ENCODE results near the gene GABRG3.

The GABRG3 gene

DNA sequence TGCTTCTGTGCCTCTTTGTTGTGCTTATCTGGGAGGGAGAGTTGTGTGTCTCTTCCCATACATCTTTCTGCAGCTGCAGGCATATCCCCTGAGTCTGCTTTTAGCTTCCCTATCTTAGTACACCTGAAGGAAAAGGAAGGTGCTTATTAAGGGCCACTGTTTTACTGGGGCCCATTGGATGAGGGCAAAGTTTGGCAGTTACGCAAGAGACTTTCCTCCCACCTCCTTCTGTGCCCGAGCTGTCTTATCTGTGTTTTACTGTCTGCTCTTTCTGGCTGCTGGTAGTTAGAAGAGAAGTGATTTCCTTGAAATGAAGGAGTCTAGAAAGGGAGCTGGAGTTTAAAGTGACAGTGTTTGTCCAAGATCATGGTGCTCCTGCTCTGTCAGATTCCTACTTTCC is 66.5 kb downstream of the GABRG3 start:
- no peak overlapping the region for H3K27ac Mint-ChIP-seq
- no peaks in the 10 kb centered on the region for H3K9me3 Mint-ChIP-seq
- ATAC-seq, result no peak
- H3K36me3 Mint-ChIP-seq, result no peaks in the 10 kb centered on the region
- H3K27me3 Mint-ChIP-seq, result no peaks in the 10 kb centered on the region
- no peak overlapping the region for H3K4me3 Mint-ChIP-seq
- no peaks in the 10 kb centered on the region for H3K4me1 Mint-ChIP-seq

DNA sequence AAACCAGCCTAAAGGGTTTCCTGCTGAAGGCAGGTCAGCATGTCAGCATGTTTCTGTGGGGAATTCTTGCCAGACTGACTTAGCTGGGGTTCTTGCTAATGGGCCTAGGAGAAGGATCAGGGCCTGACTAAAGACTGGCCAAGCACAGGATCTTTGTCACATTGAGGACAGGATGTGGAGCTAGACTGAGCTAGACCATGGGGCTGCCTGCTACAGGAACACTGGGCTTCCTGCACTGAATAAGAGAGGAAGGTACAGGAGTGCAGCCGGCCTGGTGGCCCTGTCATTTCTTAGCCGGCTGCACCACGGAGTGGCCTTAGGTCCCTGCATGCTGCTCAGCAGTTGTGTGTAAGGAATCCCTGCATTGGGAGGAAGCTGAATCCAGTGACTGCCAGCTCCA is 68.2 kb downstream of the GABRG3 start:
- no peaks in the 10 kb centered on the region for H3K27me3 Mint-ChIP-seq
- no peaks in the 10 kb centered on the region for H3K9me3 Mint-ChIP-seq
- H3K27ac Mint-ChIP-seq, result no peak overlapping the region
- H3K4me1 Mint-ChIP-seq, result no peaks in the 10 kb centered on the region
- no peak overlapping the region for H3K4me3 Mint-ChIP-seq
- H3K36me3 Mint-ChIP-seq, result no peaks in the 10 kb centered on the region
- ATAC-seq, result no peak

GRCh38 chr15:27042230-27042629 is 71.2 kb downstream of the GABRG3 start:
- peaks cover 5% of the 10 kb centered on the region for H3K9me3 Mint-ChIP-seq
- no peak overlapping the region for H3K4me3 Mint-ChIP-seq
- no peaks in the 10 kb centered on the region for H3K27me3 Mint-ChIP-seq
- peak; percentile 3 for ATAC-seq
- H3K36me3 Mint-ChIP-seq, result no peaks in the 10 kb centered on the region
- no peak overlapping the region for H3K27ac Mint-ChIP-seq
- H3K4me1 Mint-ChIP-seq, result no peaks in the 10 kb centered on the region

DNA sequence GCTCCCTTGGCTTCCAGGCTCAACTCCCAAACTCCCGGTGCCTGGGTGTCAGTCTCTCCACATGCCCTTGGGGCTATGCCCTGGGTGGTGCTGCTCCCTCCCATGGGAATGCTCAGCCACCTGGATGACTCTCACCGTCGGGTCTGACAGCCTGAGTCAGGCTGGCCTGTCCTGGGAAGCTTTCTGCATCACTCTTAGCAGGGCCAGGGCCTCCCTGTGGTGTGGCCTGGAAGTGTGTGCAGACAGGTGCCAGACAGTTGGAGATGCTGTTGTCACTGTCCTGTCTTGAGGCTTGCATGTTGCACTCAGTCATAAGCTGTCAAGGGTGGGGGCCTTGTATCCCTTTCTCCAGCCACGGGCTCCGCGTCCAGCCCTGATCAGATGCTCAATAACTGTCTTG is 71.7 kb downstream of the GABRG3 start:
- no peak overlapping the region for H3K27ac Mint-ChIP-seq
- no peaks in the 10 kb centered on the region for H3K36me3 Mint-ChIP-seq
- H3K27me3 Mint-ChIP-seq, result no peaks in the 10 kb centered on the region
- no peak overlapping the region for H3K4me3 Mint-ChIP-seq
- peak; percentile 20 for ATAC-seq
- H3K9me3 Mint-ChIP-seq, result peaks cover 5% of the 10 kb centered on the region
- H3K4me1 Mint-ChIP-seq, result no peaks in the 10 kb centered on the region

GRCh38 chr15:27043770-27044169 is 72.8 kb downstream of the GABRG3 start:
- H3K27ac Mint-ChIP-seq, result no peak overlapping the region
- H3K4me3 Mint-ChIP-seq, result no peak overlapping the region
- H3K4me1 Mint-ChIP-seq, result no peaks in the 10 kb centered on the region
- H3K9me3 Mint-ChIP-seq, result peaks cover 5% of the 10 kb centered on the region
- ATAC-seq, result no peak
- H3K27me3 Mint-ChIP-seq, result no peaks in the 10 kb centered on the region
- no peaks in the 10 kb centered on the region for H3K36me3 Mint-ChIP-seq

DNA sequence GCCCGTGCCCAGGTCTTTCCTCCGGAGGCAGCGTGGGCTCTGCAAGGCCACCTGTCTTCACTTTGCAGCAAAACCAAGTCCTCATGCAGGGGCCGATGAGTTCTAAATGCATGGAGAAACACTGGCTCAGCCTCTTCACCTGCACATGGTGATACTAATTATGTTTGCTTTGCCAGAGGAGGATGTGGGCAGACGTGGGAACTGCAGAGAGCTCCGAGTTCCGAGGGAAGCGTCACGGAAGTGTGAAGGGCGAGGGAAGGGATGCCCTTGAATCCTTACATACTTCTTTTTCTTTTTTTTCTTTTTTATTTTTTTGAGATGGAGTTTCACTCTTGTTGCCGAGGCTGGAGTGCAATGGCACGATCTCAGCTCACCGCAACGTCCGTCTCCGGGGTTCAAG is 74.8 kb downstream of the GABRG3 start:
- no peak overlapping the region for H3K27ac Mint-ChIP-seq
- no peaks in the 10 kb centered on the region for H3K36me3 Mint-ChIP-seq
- H3K4me3 Mint-ChIP-seq, result no peak overlapping the region
- no peaks in the 10 kb centered on the region for H3K27me3 Mint-ChIP-seq
- ATAC-seq, result no peak
- peaks cover 5% of the 10 kb centered on the region for H3K9me3 Mint-ChIP-seq
- H3K4me1 Mint-ChIP-seq, result no peaks in the 10 kb centered on the region

DNA sequence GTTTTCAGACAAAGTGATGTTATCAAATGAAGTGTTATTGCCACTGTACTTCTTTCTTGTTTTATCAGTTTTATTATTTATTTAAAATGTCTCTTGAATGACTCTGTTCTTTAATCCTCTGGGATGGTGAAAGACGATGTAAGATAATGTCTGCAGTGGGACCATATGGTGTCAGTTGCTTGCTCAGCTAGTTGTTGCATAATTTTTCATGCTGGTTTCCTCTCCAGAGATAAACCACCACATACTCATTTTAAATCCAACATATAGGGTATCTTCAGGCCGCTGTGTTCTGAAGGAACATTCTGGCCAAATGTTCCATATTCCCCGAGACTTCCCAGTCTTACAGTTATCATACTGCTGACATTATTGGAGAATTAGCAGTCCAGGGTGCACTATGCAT is 75.9 kb downstream of the GABRG3 start:
- no peak for ATAC-seq
- Mint-ChIP-seq H3K27me3 (no peaks in the 10 kb centered on the region), H3K36me3 (no peaks in the 10 kb centered on the region), H3K4me1 (no peaks in the 10 kb centered on the region), H3K9me3 (peaks cover 5% of the 10 kb centered on the region), H3K4me3 (no peak overlapping the region), H3K27ac (no peak overlapping the region)

DNA sequence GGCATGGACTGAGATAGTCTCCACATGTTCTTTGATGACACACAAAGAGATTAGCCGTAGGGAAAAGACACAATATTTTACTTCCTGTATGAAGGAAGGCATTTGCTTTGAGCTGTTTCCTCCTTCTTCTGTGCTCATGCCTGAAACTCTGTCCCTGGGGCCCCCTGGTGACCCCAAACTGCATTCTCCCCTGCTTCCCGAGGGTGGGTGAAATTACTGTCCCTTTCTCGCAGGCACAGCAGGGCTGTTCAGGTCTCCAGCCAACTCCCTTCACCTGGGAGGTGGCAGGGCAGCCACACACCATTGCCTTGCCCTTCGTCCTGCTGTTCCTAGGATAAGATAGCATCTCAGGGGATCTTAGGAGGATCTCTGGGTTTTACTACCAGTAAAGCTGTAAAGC is 79.2 kb downstream of the GABRG3 start:
- peaks cover 5% of the 10 kb centered on the region for H3K9me3 Mint-ChIP-seq
- no peak overlapping the region for H3K27ac Mint-ChIP-seq
- H3K4me3 Mint-ChIP-seq, result no peak overlapping the region
- no peaks in the 10 kb centered on the region for H3K27me3 Mint-ChIP-seq
- H3K4me1 Mint-ChIP-seq, result no peaks in the 10 kb centered on the region
- no peak for ATAC-seq
- no peaks in the 10 kb centered on the region for H3K36me3 Mint-ChIP-seq

- H3K27me3 Mint-ChIP-seq, result no peaks in the 10 kb centered on the region
- H3K27ac Mint-ChIP-seq, result no peak overlapping the region
- H3K4me1 Mint-ChIP-seq, result no peaks in the 10 kb centered on the region
- H3K36me3 Mint-ChIP-seq, result no peaks in the 10 kb centered on the region
- no peak for ATAC-seq
- no peaks in the 10 kb centered on the region for H3K9me3 Mint-ChIP-seq
- H3K4me3 Mint-ChIP-seq, result no peak overlapping the region
These were observed 83.4 kb downstream of the GABRG3 start for GRCh38 chr15:27054426-27054825.

DNA sequence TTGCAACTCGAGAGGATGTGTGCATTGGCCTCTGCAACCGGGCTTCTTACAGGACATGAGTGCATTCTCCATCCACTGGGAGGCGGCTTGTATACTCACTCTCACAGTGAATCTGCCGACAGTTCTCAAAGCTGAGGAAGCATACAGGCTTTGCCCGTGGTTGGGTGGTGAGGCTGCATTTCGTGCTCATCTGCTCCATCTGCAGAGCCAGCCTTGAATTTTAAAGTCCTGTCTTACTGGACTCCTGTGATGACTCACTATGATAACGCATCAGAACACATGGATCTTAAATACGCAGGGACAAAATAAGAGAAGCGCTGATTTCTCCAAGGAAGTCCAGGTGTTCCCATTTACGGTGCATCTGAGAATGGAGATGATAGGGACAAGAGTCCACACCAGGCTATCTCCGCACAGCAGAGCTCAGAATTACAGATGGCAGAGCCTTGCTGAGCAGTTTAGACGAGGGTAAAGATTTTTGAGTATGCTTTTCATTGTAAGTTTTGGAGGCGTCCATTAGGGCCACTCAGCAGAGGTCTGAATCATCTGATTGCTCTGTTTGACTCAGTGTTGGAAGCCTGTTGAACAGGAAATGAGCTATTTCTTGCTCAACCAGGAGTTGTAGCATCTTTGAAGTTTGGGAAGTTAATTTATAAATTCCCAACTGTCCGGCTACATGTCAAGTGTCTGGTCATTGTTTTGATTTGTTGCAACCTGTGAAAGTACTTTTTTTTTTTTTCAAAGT is 87.1 kb downstream of the GABRG3 start:
- no peaks in the 10 kb centered on the region for H3K27me3 Mint-ChIP-seq
- no peaks in the 10 kb centered on the region for H3K4me1 Mint-ChIP-seq
- H3K27ac Mint-ChIP-seq, result no peak overlapping the region
- H3K36me3 Mint-ChIP-seq, result no peaks in the 10 kb centered on the region
- ATAC-seq, result no peak
- no peaks in the 10 kb centered on the region for H3K9me3 Mint-ChIP-seq
- H3K4me3 Mint-ChIP-seq, result no peak overlapping the region

GRCh38 chr15:27058939-27059338 is 88.0 kb downstream of the GABRG3 start:
- no peak overlapping the region for H3K4me3 Mint-ChIP-seq
- H3K4me1 Mint-ChIP-seq, result no peaks in the 10 kb centered on the region

GRCh38 chr15:27059610-27060202 is 88.7 kb downstream of the GABRG3 start:
- no peaks in the 10 kb centered on the region for H3K9me3 Mint-ChIP-seq
- ATAC-seq, result peak; percentile 51
- no peaks in the 10 kb centered on the region for H3K4me1 Mint-ChIP-seq
- H3K27ac Mint-ChIP-seq, result no peak overlapping the region
- no peak overlapping the region for H3K4me3 Mint-ChIP-seq
- H3K27me3 Mint-ChIP-seq, result no peaks in the 10 kb centered on the region
- no peaks in the 10 kb centered on the region for H3K36me3 Mint-ChIP-seq

More at GRCh38 chr15:27058939-27059338, 88.0 kb downstream of the GABRG3 start:
- Mint-ChIP-seq H3K27me3 (no peaks in the 10 kb centered on the region), H3K27ac (no peak overlapping the region), H3K36me3 (no peaks in the 10 kb centered on the region), H3K9me3 (no peaks in the 10 kb centered on the region)
- no peak for ATAC-seq

GRCh38 chr15:27061739-27062138 is 90.8 kb downstream of the GABRG3 start:
- ATAC-seq, result no peak
- Mint-ChIP-seq H3K4me1 (no peaks in the 10 kb centered on the region), H3K4me3 (no peak overlapping the region), H3K9me3 (no peaks in the 10 kb centered on the region), H3K27ac (no peak overlapping the region), H3K27me3 (no peaks in the 10 kb centered on the region), H3K36me3 (no peaks in the 10 kb centered on the region)

DNA sequence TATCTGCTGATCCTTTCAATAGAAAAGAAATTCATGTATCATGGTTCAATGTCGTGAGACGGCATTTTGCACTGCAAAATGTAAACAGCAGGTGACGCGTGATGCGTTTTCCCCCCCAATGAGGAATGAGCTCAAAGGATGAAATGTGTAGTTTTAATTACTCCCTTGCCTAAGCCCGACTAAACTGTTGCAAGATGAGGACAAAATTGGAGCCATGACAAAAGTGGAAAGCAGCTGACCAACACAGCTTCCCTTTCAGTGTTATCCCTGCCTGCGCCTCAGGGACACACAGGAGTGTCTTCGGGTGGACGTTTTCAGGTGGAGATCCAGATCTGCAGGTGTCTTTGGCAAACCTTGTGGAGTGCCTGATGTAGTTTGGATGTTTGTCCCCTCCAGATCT is 92.0 kb downstream of the GABRG3 start:
- H3K9me3 Mint-ChIP-seq, result peaks cover 6% of the 10 kb centered on the region
- no peak for ATAC-seq
- H3K36me3 Mint-ChIP-seq, result no peaks in the 10 kb centered on the region
- H3K4me1 Mint-ChIP-seq, result no peaks in the 10 kb centered on the region
- no peaks in the 10 kb centered on the region for H3K27me3 Mint-ChIP-seq
- H3K27ac Mint-ChIP-seq, result no peak overlapping the region
- H3K4me3 Mint-ChIP-seq, result no peak overlapping the region

- H3K9me3 Mint-ChIP-seq, result peaks cover 12% of the 10 kb centered on the region
- no peaks in the 10 kb centered on the region for H3K4me1 Mint-ChIP-seq
- ATAC-seq, result no peak
- no peak overlapping the region for H3K4me3 Mint-ChIP-seq
- H3K27me3 Mint-ChIP-seq, result no peaks in the 10 kb centered on the region
- no peaks in the 10 kb centered on the region for H3K36me3 Mint-ChIP-seq
- no peak overlapping the region for H3K27ac Mint-ChIP-seq
These were observed 93.1 kb downstream of the GABRG3 start for GRCh38 chr15:27064080-27064479.

- Mint-ChIP-seq H3K27ac (no peak overlapping the region), H3K36me3 (no peaks in the 10 kb centered on the region)
These were observed 94.2 kb downstream of the GABRG3 start for GRCh38 chr15:27065151-27065550.

More at GRCh38 chr15:27065151-27065550, 94.2 kb downstream of the GABRG3 start:
- Mint-ChIP-seq H3K4me3 (no peak overlapping the region), H3K4me1 (no peaks in the 10 kb centered on the region), H3K27me3 (no peaks in the 10 kb centered on the region), H3K9me3 (peaks cover 12% of the 10 kb centered on the region)
- ATAC-seq, result no peak
